ENCODE data around the gene FAM187B.
"Not testable (repeated sequence)": the region's sequence is repeated elsewhere in the genome, so short reads cannot be mapped to it uniquely, and the experiment has no call there.

The FAM187B gene

GRCh38 chr19:35262101-35262761 is 33.7 kb upstream of the FAM187B start:
- no peak for DNase-seq (ENCODE audit: low spot score)

GRCh38 chr19:35261356-35262100 is 33.0 kb upstream of the FAM187B start:
- DNase-seq (ENCODE audit: low spot score): no peak

GRCh38 chr19:35260694-35261304 is 32.3 kb upstream of the FAM187B start:
- DNase-seq (ENCODE audit: low spot score): no peak

GRCh38 chr19:35257113-35257461 is 28.5 kb upstream of the FAM187B start:
- DNase-seq (ENCODE audit: low spot score): no peak

- no peak for DNase-seq (ENCODE audit: low spot score)
Measured at GRCh38 chr19:35256566-35256965, 28.0 kb upstream of the FAM187B start.

GRCh38 chr19:35254341-35255297 is 26.1 kb upstream of the FAM187B start:
- no peak for DNase-seq (ENCODE audit: low spot score)

GRCh38 chr19:35253316-35254286 is 25.1 kb upstream of the FAM187B start:
- DNase-seq (ENCODE audit: low spot score): no peak

GRCh38 chr19:35251456-35251855 is 22.9 kb upstream of the FAM187B start:
- DNase-seq (ENCODE audit: low spot score): no peak

- DNase-seq (ENCODE audit: low spot score): no peak
Measured at GRCh38 chr19:35249848-35250711, 21.5 kb upstream of the FAM187B start.

GRCh38 chr19:35249146-35249847 is 20.8 kb upstream of the FAM187B start:
- no peak for DNase-seq (ENCODE audit: low spot score)

- peak; percentile 94 for DNase-seq (ENCODE audit: low spot score)
Measured at GRCh38 chr19:35248310-35249145, 20.0 kb upstream of the FAM187B start, which contains the start of gene LSR. Gene LSR, plus strand, starts transcription at chr19:35249002. Its CDS starts 21 bp downstream, at chr19:35249023.

- peak; percentile 95 for DNase-seq (ENCODE audit: low spot score)
Measured at GRCh38 chr19:35247526-35248309, 19.2 kb upstream of the FAM187B start.

- DNase-seq (ENCODE audit: low spot score): no peak
Measured at GRCh38 chr19:35246466-35247092, 18.0 kb upstream of the FAM187B start.

- DNase-seq (ENCODE audit: low spot score): no peak
Measured at GRCh38 chr19:35241417-35241816, 12.9 kb upstream of the FAM187B start.

GRCh38 chr19:35240327-35240726 is 11.8 kb upstream of the FAM187B start:
- DNase-seq (ENCODE audit: low spot score): no peak

- not testable (repeated sequence) for DNase-seq (ENCODE audit: low spot score)
Measured at GRCh38 chr19:35239597-35239996, 11.1 kb upstream of the FAM187B start.
